Smooth muscle cell (in vitro differentiated cells): ENCODE measurements around the gene CDH5. TPM values are rescaled to one million over a fixed set of nuclear protein-coding genes. Genes with fewer than 3 reads are reported as not detected.

Experiments
- DNase-seq: peaks from one replicate; lab custom pipeline; 2025; ENCODE audit not compliant: unreplicated experiment; lab: John Stamatoyannopoulos, UW
- H2AFZ ChIP-seq: fragments of 200-600 bp; sonication (generic); 2 replicates; pipeline ENCODE4 v1.6.0; 2016; ENCODE audit warnings: antibody characterized with exemption, low read depth, mild to moderate bottlenecking
- H3F3A ChIP-seq: fragments of 200-600 bp; sonication (generic); 2 replicates; pipeline ENCODE4 v1.6.0; 2017; ENCODE audit warnings: antibody characterized with exemption, low read depth
- H3K27ac ChIP-seq: fragments of 200-600 bp; sonication (generic); 2 replicates; pipeline ENCODE4 v1.5.1; 2016; ENCODE audit warnings: low read depth, mild to moderate bottlenecking
- H3K27me3 ChIP-seq: fragments of 200-600 bp; sonication (generic); 2 replicates; pipeline ENCODE4 v1.6.1; 2016; ENCODE audit warnings: low read depth, mild to moderate bottlenecking
- H3K36me3 ChIP-seq: fragments of 200-600 bp; sonication (generic); 2 replicates; pipeline ENCODE4 v1.5.1; 2016; ENCODE audit warnings: low read depth
- H3K4me1 ChIP-seq: fragments of 200-600 bp; sonication (generic); 2 replicates; pipeline ENCODE4 v1.5.1; 2016; ENCODE audit warnings: low read depth
- H3K4me2 ChIP-seq: fragments of 200-600 bp; sonication (generic); 2 replicates; pipeline ENCODE4 v1.6.0; 2016; ENCODE audit warnings: mild to moderate bottlenecking
- H3K4me3 ChIP-seq: fragments of 200-600 bp; sonication (generic); 2 replicates; pipeline ENCODE4 v1.5.1; 2016; ENCODE audit warnings: mild to moderate bottlenecking
- H3K79me2 ChIP-seq: fragments of 200-600 bp; sonication (generic); 2 replicates; pipeline ENCODE4 v1.6.0; 2016; ENCODE audit warnings: low read depth, mild to moderate bottlenecking
- H3K9ac ChIP-seq: fragments of 200-600 bp; sonication (generic); 2 replicates; pipeline ENCODE4 v1.6.0; 2016; ENCODE audit warnings: low read depth
- H3K9me3 ChIP-seq: fragments of 200-600 bp; sonication (generic); replicated peaks from 2 replicates; pipeline ENCODE4 v1.5.1; 2016; ENCODE audit warnings: low read depth
- H4K20me1 ChIP-seq: fragments of 200-600 bp; sonication (generic); 2 replicates; pipeline ENCODE4 v1.6.0; 2016; ENCODE audit warnings: low read depth
- CTCF ChIP-seq: fragments of 200-600 bp; sonication (generic); IDR thresholded peaks from 2 replicates; pipeline ENCODE4 v1.5.1; 2017; ENCODE audit warnings: borderline replicate concordance, mild to moderate bottlenecking, antibody characterized with exemption; ENCODE audit not compliant: insufficient read depth, poor library complexity, severe bottlenecking
- WGBS: methylation state at CpG from one replicate; pipeline ENCODE4 v1.1.7; 2016; ENCODE audit warnings: low lambda C conversion rate; 5-methylcytosine and 5-hydroxymethylcytosine counted together
- polyA plus RNA-seq: library from polyadenylated mRNA; unstranded; fragments of >200 nt; fragmentation: Nextera tagmentation; extraction: Ambion mirVana; gene quantifications from 2 replicates; pipeline ENCODE4 v1.2.1, GENCODE V29; 2016
- total RNA-seq: library from RNA; depleted of rRNA; stranded (reverse); fragments of >200 nt; gene quantifications from 2 replicates; pipeline ENCODE4 v1.2.3, GENCODE V29; 2014

CDH5 gene
- total and polyA plus RNA-seq, 2 experiments from 2014 or later = not detected

- DNase-seq = no peak
- H3K4me1 ChIP-seq = peaks cover 4% of the 10 kb centered on the region
- WGBS = 90% methylated on average over 2 of the region's 2 CpGs
Measured at GRCh38 chr16:66387817-66388332, 21.4 kb downstream of the CDH5 start.

GRCh38 chr16:66388350-66389139 is 22.1 kb downstream of the CDH5 start:
- no peak overlapping the region for H2AFZ ChIP-seq
- H3K79me2 ChIP-seq = no peaks in the 10 kb centered on the region
- no peak for TF ChIP-seq CTCF
- H3K4me2 ChIP-seq = no peak overlapping the region
- no peaks in the 10 kb centered on the region for H3K9me3 ChIP-seq
- H3K36me3 ChIP-seq = no peaks in the 10 kb centered on the region
- H3K9ac ChIP-seq = no peak overlapping the region
- H3F3A ChIP-seq = no peaks in the 10 kb centered on the region
- H3K27me3 ChIP-seq = no peaks in the 10 kb centered on the region
- no peak for DNase-seq
- H3K4me3 ChIP-seq = no peak overlapping the region
- no peak overlapping the region for H3K27ac ChIP-seq
- 92% methylated on average over 6 of the region's 6 CpGs for WGBS
- no peaks in the 10 kb centered on the region for H3K4me1 ChIP-seq
- no peaks in the 10 kb centered on the region for H4K20me1 ChIP-seq

More at GRCh38 chr16:66387817-66388332, 21.4 kb downstream of the CDH5 start:
- Histone ChIP-seq H3K4me3 (no peak overlapping the region), H3K36me3 (no peaks in the 10 kb centered on the region), H3K9ac (no peak overlapping the region), H3K27ac (no peak overlapping the region), H3K4me2 (no peak overlapping the region), H3F3A (no peaks in the 10 kb centered on the region), H2AFZ (no peak overlapping the region), H3K79me2 (no peaks in the 10 kb centered on the region), H3K27me3 (no peaks in the 10 kb centered on the region), H4K20me1 (no peaks in the 10 kb centered on the region), H3K9me3 (no peaks in the 10 kb centered on the region)
- TF ChIP-seq CTCF = no peak

- Histone ChIP-seq H3K4me3 (no peak overlapping the region), H3K9ac (no peak overlapping the region), H3K4me1 (no peaks in the 10 kb centered on the region), H3K36me3 (no peaks in the 10 kb centered on the region), H3K4me2 (no peak overlapping the region), H2AFZ (no peak overlapping the region), H3F3A (no peaks in the 10 kb centered on the region), H3K79me2 (no peaks in the 10 kb centered on the region), H3K27me3 (no peaks in the 10 kb centered on the region), H4K20me1 (no peaks in the 10 kb centered on the region), H3K9me3 (no peaks in the 10 kb centered on the region), H3K27ac (no peak overlapping the region)
- TF ChIP-seq CTCF = no peak
- WGBS = 92% methylated on average over 13 of the region's 13 CpGs
- DNase-seq = no peak
Measured at GRCh38 chr16:66389256-66390176, 23.0 kb downstream of the CDH5 start.
